Transverse colon (tissue), 4 donors: ENCODE data around the gene CLPSL1. TPM values are rescaled to one million over a fixed set of nuclear protein-coding genes. Genes with fewer than 3 reads are reported as not detected.

Experiments
- DNase-seq: peaks from one replicate; pipeline ENCODE4 v3.0.0-alpha.2; 2019
- H3K27ac ChIP-seq, 4 donors: fragments of 200-600 bp; sonication (generic); 2 replicates each; pipeline ENCODE4 v1.5.1; 2016 to 2018; ENCODE audit warnings: inconsistent platforms in 4 of 4
- H3K27me3 ChIP-seq: fragments of 200-600 bp; sonication (generic); 2 replicates; pipeline ENCODE4 v1.5.1; 2017; ENCODE audit warnings: inconsistent platforms
- H3K36me3 ChIP-seq, 4 donors: fragments of 200-600 bp; sonication (generic); 2 replicates each; pipeline ENCODE4 v1.5.1; 2017 to 2019; ENCODE audit warnings: inconsistent platforms in 4 of 4
- H3K4me1 ChIP-seq, 4 donors: fragments of 200-600 bp; sonication (generic); 2 replicates each; pipeline ENCODE4 v1.5.1; 2017 to 2020; ENCODE audit warnings: inconsistent platforms in 4 of 4
- H3K4me3 ChIP-seq, 4 donors: fragments of 200-600 bp; sonication (generic); 1 replicate in 1 of 4; 2 replicates in 3 of 4; pipeline versions ENCODE4 v1.5.1 to v1.6.1; 2017 to 2019; ENCODE audit warnings: inconsistent platforms in 4 of 4
- H3K9me3 ChIP-seq, 2 donors: fragments of 200-600 bp; sonication (generic); 2 replicates each; pipeline ENCODE4 v1.5.1; 2017 to 2019; ENCODE audit warnings: inconsistent platforms in 2 of 2
- CTCF ChIP-seq, 5 experiments: fragments of 200-600 bp in 3 of 5; fragments of 450-650 bp in 2 of 5; sonication (generic) in 3 of 5; IDR thresholded peaks; 1 replicate in 2 of 5; 2 replicates in 3 of 5; pipeline ENCODE4 v1.5.1; 2016 to 2017; ENCODE audit warnings: antibody characterized with exemption in 5 of 5, inconsistent platforms in 3 of 5, mild to moderate bottlenecking in 2 of 5, moderate library complexity in 1 of 5
- EP300 ChIP-seq: sonication (generic); formaldehyde crosslinking; IDR thresholded peaks from one replicate; pipeline ENCODE4 v1.6.1; 2017; ENCODE audit warnings: antibody characterized with exemption, low read depth
- POLR2A ChIP-seq: fragments of 450-650 bp; IDR thresholded peaks from one replicate; pipeline ENCODE4 v1.6.1; 2016; ENCODE audit warnings: antibody characterized with exemption, mild to moderate bottlenecking, moderate library complexity
- POLR2AphosphoS5 ChIP-seq, 3 donors: sonication (generic); formaldehyde crosslinking; IDR thresholded peaks; one replicate each; pipeline ENCODE4 v1.6.1; 2016; ENCODE audit warnings: antibody characterized with exemption in 3 of 3
- WGBS, 2 donors: methylation state at CpG; one replicate each; pipeline ENCODE4 v1.1.5; 2018; ENCODE audit warnings: low coverage in 1 of 2; 5-methylcytosine and 5-hydroxymethylcytosine counted together
- in situ Hi-C, 4 donors: fragments of 200-750 bp; cut with MboI; loops; one replicate each; pipeline versions ENCODE4 v1.15.0 to v1.15.1; 2017; ENCODE audit warnings: low sequenced_read_pairs in 3 of 4, low pct_ligation_motif_present in 1 of 4, low pct_unique_long_range_greater_than_20kb in 1 of 4
- intact Hi-C: fragments of 100-400 bp; cut with DNase I; formaldehyde crosslinking; loops from one replicate; pipeline ENCODE4 v1.15.1; 2023; ENCODE audit warnings: low total_unique reads
- total RNA-seq, 4 donors: library from RNA; depleted of rRNA; stranded (reverse); fragments of >200 nt; gene quantifications; one replicate each; pipeline ENCODE4 v1.1.0, GENCODE V29; 2016

CLPSL1 gene
- total RNA-seq, 4 donors from 2014 or later: not detected

DNA sequence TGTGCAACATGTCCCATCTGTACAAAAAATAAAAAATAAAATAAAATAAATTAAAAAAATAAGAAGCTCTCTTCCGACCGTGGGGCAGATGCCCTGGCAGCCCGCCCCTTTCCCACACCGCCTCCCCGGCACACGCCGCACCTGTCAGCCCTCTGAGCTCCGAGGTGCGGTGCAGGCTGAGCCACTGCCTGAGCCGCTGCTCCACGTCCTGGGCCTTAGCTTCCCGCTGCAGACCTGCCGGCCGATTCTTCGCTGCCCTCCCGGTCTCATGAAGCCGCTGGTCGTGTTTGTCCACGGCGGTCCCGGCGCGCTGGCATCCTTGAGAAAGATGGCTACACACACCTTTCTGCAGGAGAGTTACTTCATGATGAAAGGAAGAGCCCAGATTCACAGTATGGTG is 15.1 kb upstream of the CLPSL1 start:
- H3K36me3 ChIP-seq: no peaks in the 10 kb centered on the region
- no peaks in the 10 kb centered on the region for H3K4me1 ChIP-seq
- WGBS, 2 donors: 80 to 86% methylated on average over 1 to 23 of the region's 23 CpGs
- in situ Hi-C loops: no loop called here
- H3K9me3 ChIP-seq: no peaks in the 10 kb centered on the region
- no peak overlapping the region for H3K27ac ChIP-seq
- H3K4me3 ChIP-seq: no peak overlapping the region
- DNase-seq: no peak
- peaks cover 53% of the 10 kb centered on the region for H3K27me3 ChIP-seq
- intact Hi-C loops: no loop called here
- no peak for TF ChIP-seq POLR2AphosphoS5 (IDR thresholded peaks at IDR 0.05)
- no peak for TF ChIP-seq POLR2A
- TF ChIP-seq EP300: no peak
- TF ChIP-seq CTCF (IDR thresholded peaks at IDR 0.05): no peak

DNA sequence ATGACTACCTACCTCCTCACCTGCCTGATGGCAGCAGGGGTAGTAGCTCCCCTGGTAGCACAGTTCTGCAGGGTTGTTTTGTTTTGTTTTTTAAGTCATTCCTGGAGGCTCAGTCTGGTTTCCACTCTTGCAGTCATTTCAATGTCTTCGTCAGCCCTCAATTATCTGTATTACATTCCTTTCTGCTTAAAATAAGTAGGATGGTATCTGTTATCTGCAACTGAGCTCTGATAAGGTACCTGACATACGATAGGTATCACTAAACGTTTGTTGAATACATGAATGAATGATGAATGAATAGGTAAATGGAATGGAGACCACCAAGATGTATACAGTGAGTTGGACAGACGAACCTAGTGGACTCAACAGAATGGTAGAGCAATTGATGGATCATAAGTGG is 11.6 kb upstream of the CLPSL1 start:
- Histone ChIP-seq H3K27ac (no peak overlapping the region), H3K4me1 (no peaks in the 10 kb centered on the region), H3K36me3 (no peaks in the 10 kb centered on the region), H3K4me3 (no peak overlapping the region), H3K27me3 (peaks cover 26% of the 10 kb centered on the region), H3K9me3 (no peaks in the 10 kb centered on the region)
- TF ChIP-seq EP300 (no peak), POLR2A (no peak), CTCF (IDR thresholded peaks at IDR 0.05) (no peak), POLR2AphosphoS5 (IDR thresholded peaks at IDR 0.05) (no peak)
- DNase-seq: no peak
- intact Hi-C loops: no loop called here
- 84% methylated on average over 4 of the region's 4 CpGs for WGBS, 2 donors
- in situ Hi-C loops: no loop called here

GRCh38 chr6:35771343-35771627 is 9.5 kb upstream of the CLPSL1 start:
- H3K4me3 ChIP-seq: no peak overlapping the region
- H3K27me3 ChIP-seq: peaks cover 28% of the 10 kb centered on the region
- in situ Hi-C loops (no loop called here), intact Hi-C loops (no loop called here)
- no peaks in the 10 kb centered on the region for H3K36me3 ChIP-seq
- TF ChIP-seq CTCF (IDR thresholded peaks at IDR 0.05): no peak
- TF ChIP-seq POLR2A: no peak
- TF ChIP-seq POLR2AphosphoS5 (IDR thresholded peaks at IDR 0.05): no peak
- no peak for TF ChIP-seq EP300
- H3K4me1 ChIP-seq: peaks cover 0 to 4% (median 1%) of the 10 kb centered on the region in 4 donors
- no peak overlapping the region for H3K27ac ChIP-seq
- WGBS, 2 donors: 53% methylated on average over 5 of the region's 5 CpGs; no CpG with 5 or more reads in 1 of the 2 donors
- no peak for DNase-seq
- no peaks in the 10 kb centered on the region for H3K9me3 ChIP-seq

DNA sequence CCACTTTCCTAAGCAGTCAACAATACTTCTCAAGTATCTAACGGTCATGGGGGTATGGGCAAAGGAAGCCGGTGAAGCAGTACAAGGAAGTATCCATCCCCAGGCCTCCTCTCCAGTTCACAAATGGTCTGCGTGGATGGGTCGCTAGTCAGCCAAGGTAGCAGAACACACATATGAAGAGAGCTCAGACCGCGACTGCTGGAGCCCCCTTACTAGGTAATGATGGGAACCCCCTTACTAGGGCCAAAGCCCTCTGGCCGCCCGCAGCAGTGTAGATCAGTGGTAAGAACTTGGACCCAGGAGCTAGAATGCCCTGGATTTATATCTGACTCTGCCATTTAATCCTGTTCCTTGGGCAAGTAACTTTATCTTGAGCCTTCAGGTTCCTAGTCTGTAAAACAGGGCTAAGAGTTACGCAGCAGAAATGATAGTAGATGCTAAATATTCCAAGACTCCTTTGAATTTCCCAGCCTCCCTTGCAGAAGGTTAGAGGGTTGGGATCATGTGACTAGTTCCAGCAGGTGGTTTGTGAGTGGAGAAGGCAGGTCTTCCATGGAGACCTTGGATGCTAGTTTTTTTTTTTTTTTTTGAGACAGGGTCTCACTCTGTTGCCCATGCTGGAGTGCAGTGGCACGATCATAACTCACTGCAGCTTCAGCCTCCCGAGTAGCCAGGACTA is 6.6 kb upstream of the CLPSL1 start:
- peaks cover 0 to 8% (median 4%) of the 10 kb centered on the region in 4 donors for H3K4me1 ChIP-seq
- in situ Hi-C loops (no loop called here), intact Hi-C loops (no loop called here)
- no peaks in the 10 kb centered on the region for H3K9me3 ChIP-seq
- TF ChIP-seq CTCF (IDR thresholded peaks at IDR 0.05) (no peak), POLR2AphosphoS5 (IDR thresholded peaks at IDR 0.05) (no peak)
- DNase-seq: no peak
- no peak overlapping the region for H3K27ac ChIP-seq
- H3K36me3 ChIP-seq: no peaks in the 10 kb centered on the region
- no peak overlapping the region for H3K4me3 ChIP-seq
- H3K27me3 ChIP-seq: peaks cover 42% of the 10 kb centered on the region
- WGBS, 2 donors: 70 to 80% methylated on average over 1 to 11 of the region's 11 CpGs
